Dedifferentiated amniotic fluid mesenchymal stem cell (primary cell): ENCODE results near the gene MRGPRG.

ENCODE experiments used
- DNase-seq: peaks from one replicate; pipeline ENCODE4 v3.0.0-alpha.2; 2016; ENCODE audit errors: extremely low spot score

MRGPRG gene

GRCh38 chr11:3207526-3208189 lies 11.0 kb downstream of the MRGPRG start:
- DNase-seq: no peak

DNA sequence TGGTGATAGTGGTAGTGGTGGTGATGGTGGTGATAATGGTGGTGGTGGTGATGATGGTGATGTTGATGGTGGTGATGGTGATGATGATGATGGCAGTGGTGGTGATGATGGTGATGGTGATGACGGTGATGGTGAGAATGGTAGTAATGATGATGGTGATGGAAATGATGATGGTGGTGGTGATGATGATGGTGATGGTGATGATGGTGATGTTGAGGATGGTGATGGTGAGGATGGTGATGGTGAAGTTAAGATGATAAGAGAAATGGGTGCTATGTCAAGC lies 11.8 kb downstream of the MRGPRG start:
- DNase-seq: no peak

GRCh38 chr11:3206156-3206921 lies 12.3 kb downstream of the MRGPRG start:
- DNase-seq: no peak

DNA sequence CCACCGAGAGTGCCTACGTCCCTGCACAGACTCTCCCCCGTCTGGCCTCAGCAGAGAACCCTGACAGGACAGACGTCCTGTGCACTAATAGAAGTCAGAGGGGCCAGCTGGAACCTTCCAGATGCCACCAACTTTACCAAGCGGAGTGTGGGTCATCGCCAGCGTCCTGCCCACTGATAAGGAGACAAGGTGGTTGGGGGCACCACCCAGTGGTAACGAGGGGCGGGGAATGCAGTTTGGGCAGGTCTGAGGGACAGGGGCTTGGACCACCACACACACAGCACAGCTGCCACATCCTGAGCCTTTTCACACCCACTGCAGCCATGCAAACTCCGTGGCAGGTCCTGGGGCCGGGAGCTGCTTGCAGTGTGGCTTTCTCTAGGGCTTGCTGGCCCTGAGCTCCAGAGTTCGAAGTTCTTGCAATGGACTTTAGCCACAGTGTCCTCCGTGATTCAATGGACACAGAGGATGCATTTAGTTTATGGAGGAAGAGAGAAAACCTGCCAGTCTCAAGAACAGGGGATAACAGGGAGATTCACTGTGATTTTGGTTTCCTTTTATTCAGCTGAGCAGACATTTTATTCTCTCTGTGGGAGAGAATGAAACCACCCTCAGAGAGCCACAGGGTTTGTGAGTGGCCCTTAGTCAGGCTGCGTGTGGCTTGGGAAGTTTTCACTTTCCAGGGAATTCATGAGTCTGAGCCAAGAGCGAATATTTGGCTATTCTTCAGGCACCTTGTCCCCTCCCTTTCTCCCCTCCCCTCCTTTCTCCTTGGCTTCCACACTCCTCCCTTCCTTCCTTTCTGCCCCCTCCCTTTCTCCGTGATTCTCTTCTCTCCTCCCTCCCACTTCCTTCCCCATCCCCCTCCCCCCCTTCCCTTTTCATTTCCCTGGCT lies 13.1 kb downstream of the MRGPRG start:
- no peak for DNase-seq

GRCh38 chr11:3204141-3205015 lies 14.2 kb downstream of the MRGPRG start:
- no peak for DNase-seq

DNA sequence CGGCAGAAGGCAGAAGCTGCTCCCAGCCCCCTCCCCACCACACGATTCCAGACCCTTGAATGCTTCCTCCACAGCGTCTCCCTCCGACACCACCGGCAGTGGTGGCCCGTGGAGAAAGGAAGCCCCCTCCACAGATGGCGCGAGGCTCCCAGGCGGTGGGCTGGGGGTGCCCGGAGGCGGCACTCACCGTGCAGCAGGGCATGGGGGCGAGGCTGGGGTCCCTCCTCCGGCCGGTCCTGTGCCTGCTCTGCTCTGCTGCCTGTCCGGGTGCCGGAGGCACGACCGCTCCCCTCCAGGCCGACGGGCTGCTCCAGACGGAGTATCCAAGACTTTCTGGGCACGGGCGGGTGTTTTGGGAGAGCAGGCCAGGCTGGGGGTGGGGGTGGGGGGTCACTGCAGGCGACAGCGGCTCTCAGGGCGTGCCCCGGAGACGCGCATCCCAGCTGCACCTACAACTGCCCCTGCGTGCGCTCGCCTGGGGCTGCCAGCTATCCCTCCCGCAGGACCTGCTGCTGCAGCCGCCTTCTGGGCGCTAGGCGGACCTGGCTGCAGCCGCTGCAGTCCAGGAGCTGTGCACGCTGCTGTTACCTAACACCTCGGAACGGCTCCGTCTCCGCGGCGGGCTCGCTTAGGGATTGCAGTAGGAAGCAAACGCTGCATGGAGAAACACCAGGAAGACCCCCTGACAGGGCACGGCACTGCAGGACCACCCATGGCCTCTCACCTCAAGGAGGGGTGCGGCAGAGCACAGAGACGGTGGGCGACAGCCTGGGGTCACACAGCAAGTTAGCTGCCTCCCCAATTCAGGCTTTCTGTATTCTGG lies 15.2 kb downstream of the MRGPRG start:
- no peak for DNase-seq

GRCh38 chr11:3202759-3203158 lies 15.9 kb downstream of the MRGPRG start:
- no peak for DNase-seq

DNA sequence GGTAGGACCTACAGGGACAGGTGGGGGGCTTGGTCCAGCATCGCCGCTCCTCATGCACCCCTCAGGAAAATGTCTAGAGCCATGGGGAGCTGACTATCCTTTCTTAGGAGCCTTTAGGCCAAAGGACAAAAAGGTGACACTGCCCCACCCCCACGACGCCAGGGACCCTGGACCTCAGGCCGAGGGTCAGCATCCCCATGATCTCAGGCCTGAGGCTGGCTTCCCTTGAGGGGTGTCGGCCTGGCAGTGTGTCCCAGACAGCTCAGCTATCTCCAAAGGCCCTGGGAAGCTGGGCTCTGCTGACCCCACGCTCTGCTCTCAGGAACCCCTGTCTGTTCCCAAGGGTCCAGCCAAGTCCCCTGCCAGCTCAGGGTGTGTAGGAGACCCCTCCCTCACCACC lies 16.3 kb downstream of the MRGPRG start:
- no peak for DNase-seq

- no peak for DNase-seq
Measured at GRCh38 chr11:3201677-3202181, 16.9 kb downstream of the MRGPRG start.

- no peak for DNase-seq
Measured at GRCh38 chr11:3201112-3201581, 17.5 kb downstream of the MRGPRG start.

DNA sequence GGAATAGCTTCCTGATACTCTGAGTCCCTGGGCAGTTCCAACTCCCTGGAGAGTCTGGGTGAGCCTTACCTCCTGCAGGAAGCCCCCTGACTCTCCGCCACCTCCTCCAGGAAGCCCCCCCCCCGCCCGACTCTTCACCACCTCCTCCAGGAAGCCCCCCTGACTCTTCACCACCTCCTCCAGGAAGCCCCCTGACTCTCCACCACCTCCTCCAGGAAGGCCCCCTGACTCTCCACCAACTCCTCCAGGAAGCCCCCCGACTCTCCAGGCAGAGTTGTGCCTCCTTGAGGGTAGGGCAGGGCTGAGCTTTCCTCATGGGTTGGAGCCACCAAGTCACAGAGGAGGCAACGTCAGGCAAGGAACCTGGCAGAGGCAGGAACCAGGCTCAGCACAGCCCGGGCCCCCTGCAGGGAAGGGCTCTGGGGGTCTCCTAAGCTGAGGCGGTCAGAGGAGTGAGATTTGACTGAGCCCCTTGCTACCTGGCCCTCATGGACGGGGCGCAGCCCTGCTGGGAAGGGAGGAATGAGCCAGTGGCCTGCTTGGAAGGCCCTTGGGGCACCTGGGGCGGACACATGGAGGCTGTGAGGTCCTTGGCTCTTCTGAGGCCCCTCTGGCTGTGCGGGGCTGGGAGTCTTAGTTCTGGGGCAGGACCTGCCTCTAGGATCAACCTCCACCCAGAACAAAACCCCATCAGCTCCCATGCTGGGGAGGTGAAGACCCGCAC lies 18.1 kb downstream of the MRGPRG start:
- DNase-seq: no peak

GRCh38 chr11:3199537-3200295 lies 18.9 kb downstream of the MRGPRG start:
- DNase-seq: no peak

DNA sequence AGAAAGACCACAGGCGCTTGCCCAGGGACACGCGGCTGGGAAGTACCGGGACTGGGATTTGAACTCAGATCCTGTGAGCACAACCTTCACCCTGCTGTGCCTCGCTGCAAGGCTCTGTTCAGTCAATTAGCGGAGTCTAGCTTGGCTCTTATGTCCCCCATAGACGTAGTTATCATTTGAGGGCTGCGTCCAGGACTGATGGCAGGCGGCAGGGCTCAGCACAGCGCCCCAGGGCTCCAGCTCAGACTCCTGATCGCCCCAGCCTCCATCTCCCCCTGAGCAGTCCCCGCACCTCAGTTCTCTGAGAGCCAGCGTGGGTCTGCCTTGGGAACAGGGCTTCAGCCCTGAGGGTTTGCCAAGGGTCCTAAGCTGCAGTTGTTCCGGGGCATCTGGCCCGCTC lies 19.8 kb downstream of the MRGPRG start:
- no peak for DNase-seq

DNA sequence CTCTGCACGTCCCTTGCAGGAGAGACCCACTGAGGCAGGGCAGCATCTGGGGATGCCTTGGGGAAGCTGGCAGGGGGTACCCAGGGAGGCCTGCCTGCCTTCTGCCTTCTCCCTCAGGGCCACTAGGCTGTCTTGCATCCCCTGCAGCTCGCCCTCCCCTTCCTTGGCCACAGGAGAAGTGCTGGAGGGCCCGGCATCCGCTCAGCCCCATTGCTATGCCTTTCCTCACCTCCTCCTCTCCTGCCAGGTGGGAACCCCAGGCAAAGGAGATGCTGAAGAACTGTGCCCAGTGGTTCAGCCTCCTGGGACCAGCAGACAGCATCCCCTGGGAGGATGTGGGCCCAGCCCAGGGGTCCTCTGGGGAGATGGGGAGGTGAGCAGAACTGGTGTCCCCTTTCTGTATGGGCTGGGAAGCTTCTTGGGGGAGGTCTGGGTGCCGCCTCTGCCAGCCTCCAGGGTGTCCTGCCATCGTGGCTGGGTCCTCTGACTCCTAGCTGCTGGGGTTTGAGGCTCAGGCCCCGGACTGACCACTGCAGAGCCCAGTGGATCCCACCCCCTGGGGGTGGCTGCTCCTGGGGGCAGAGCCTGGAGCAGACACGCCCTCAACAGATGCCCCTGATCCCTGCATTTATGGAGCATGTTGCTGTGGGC lies 20.6 kb downstream of the MRGPRG start:
- no peak for DNase-seq

- DNase-seq: no peak
Measured at GRCh38 chr11:3197044-3197695, 21.4 kb downstream of the MRGPRG start.

DNA sequence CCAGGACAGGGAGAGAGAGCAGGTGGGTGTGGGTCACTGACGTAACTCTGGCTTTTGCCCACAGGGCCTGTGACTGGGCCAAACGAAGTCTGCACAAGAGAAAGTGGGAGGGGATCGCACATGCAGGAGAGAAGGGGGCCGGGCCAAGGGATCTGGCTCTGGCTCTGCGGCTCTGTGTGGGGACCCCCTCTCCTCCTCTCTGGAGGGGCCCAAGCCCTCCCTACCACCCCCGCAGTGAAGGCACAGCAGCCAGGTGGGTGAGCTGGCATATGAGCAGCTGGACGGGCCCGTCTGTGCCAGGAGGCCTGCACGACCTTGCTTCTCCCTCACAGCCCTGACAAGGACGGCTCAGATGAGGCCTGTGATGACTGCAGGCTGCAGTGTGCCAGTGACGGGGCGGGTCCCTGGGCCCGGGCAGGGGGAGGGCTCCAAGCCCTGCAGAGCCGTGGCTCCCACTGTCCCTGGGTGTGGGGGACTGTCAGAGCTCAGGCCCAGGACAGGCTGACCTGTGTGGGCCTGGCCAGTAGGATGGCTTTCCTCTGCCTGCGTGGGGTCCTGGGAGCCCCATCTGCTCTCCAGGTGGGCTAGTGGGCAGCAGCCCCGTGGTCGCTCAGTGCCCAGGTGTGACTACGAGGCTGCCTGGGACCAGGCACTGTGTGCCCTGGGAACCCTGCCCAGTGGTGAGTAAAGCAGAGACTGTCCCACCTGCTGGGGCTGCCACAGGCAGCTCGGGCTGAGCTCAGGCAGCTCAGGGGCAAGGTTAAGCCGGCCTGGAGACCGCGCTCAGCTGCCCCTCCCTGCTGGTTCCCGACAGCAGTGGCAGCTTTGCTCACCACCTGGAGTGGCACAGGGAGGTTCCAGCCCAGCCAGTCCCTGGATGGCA lies 22.2 kb downstream of the MRGPRG start:
- no peak for DNase-seq
